Measurements from ENCODE around the gene GNA15.

DNA sequence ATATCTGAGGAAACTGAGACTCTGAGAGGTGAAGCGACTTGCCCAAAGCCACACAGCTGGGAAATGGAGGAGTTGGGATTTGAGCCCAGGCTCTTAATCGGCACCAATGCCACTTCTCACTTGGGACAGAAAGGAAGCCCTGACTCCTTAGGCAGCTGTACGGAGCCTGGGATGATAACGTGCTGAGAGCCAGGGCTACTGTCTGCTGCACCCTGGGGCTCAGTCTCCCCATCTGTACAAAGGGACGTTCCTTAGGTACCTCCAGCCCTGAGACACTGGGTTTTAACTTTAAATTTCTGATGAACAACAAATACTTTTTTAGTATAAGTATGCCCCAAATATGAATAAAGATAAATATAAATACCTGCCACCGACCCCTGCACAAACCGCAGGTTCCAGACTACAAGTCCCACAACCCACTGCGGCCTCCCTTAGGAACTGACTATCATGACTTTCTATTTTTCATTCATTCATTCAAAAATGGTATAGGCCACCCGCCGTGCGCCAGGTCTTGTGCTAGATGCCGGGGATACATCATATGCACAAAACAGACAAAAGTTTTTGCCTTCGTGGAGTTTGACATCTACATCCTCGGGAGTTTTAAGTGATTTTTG lies 49.1 kb downstream of the GNA15 start:
- TF ChIP-seq POLR2A (IDR thresholded peaks at IDR 0.05; ENCODE audit: low read depth, low read length): no peak
- no peak for TF ChIP-seq POLR2AphosphoS5 (IDR thresholded peaks at IDR 0.05; ENCODE audit: low read depth, low read length)
- TF ChIP-seq TAF1 (IDR thresholded peaks at IDR 0.05; ENCODE audit: low read depth, low read length): no peak
- TF ChIP-seq POU2F2 (IDR thresholded peaks at IDR 0.05; ENCODE audit: low read depth, low read length): no peak
- no peak for TF ChIP-seq SPI1 (IDR thresholded peaks at IDR 0.05; ENCODE audit: low read depth, low read length)
- TF ChIP-seq PAX5 (IDR thresholded peaks at IDR 0.05; ENCODE audit: insufficient read depth, low read length, severe bottlenecking): no peak
